Gastrocnemius medialis (tissue), 4 donors: ENCODE results near the gene TMEM132A. TPM values are rescaled to one million over a fixed set of nuclear protein-coding genes. Genes with fewer than 3 reads are reported as not detected.

Experiments
- ATAC-seq, 2 donors: fragments of 150-250 bp; one replicate each; pipeline ENCODE4 v1.9.1; 2016
- DNase-seq, 2 donors: peaks; one replicate each; pipeline ENCODE4 v3.0.0-alpha.2; 2019
- H3K27ac ChIP-seq, 4 donors: fragments of 200-600 bp; sonication (generic); 1 replicate in 1 of 4; 2 replicates in 3 of 4; pipeline ENCODE4 v1.5.1; 2016 to 2018; ENCODE audit warnings: mild to moderate bottlenecking in 2 of 4, moderate library complexity in 1 of 4
- H3K27me3 ChIP-seq, 3 donors: fragments of 200-600 bp; sonication (generic) in 2 of 3; 1 replicate in 1 of 3; 2 replicates in 2 of 3; pipeline versions ENCODE4 v1.5.1 to v1.6.0; 2016 to 2019; ENCODE audit warnings: mild to moderate bottlenecking in 1 of 3, moderate library complexity in 1 of 3
- H3K36me3 ChIP-seq, 2 donors: fragments of 200-600 bp; sonication (generic) in 1 of 2; one replicate each; pipeline ENCODE4 v1.5.1; 2017 to 2018
- H3K4me1 ChIP-seq, 2 donors: fragments of 200-600 bp; sonication (generic) in 1 of 2; one replicate each; pipeline ENCODE4 v1.5.1; 2016 to 2017; ENCODE audit warnings: mild to moderate bottlenecking in 2 of 2
- H3K4me3 ChIP-seq, 4 donors: fragments of 200-600 bp; sonication (generic) in 3 of 4; 1 replicate in 1 of 4; 2 replicates in 3 of 4; pipeline ENCODE4 v1.5.1; 2016 to 2019; ENCODE audit warnings: mild to moderate bottlenecking in 2 of 4
- H3K9me3 ChIP-seq, 3 donors: fragments of 200-600 bp; sonication (generic) in 2 of 3; 1 replicate in 1 of 3; 2 replicates in 2 of 3; pipeline ENCODE4 v1.5.1; 2016 to 2019
- CTCF ChIP-seq, 5 experiments: fragments of 450-650 bp in 3 of 5; fragments of 200-600 bp in 2 of 5; sonication (generic) in 2 of 5; IDR thresholded peaks in 4 of 5; conservative IDR thresholded peaks in 1 of 5; 1 replicate in 4 of 5; 2 replicates in 1 of 5; pipeline ENCODE4 v1.5.1; 2016 to 2019; ENCODE audit warnings: antibody characterized with exemption in 5 of 5, mild to moderate bottlenecking in 3 of 5, moderate library complexity in 3 of 5
- POLR2A ChIP-seq, 2 donors: fragments of 450-650 bp; IDR thresholded peaks; one replicate each; pipeline ENCODE4 v1.6.1; 2017; ENCODE audit warnings: antibody characterized with exemption in 2 of 2, mild to moderate bottlenecking in 2 of 2, moderate library complexity in 2 of 2
- in situ Hi-C, 4 donors: fragments of 200-750 bp; cut with MboI; loops; one replicate each; pipeline versions ENCODE4 v1.15.0 to v1.8.0; 2017; ENCODE audit warnings: low sequenced_read_pairs in 4 of 4
- intact Hi-C: fragments of 100-400 bp; cut with DNase I; formaldehyde crosslinking; loops from one replicate; pipeline ENCODE4 v1.15.1; 2023; ENCODE audit warnings: low total_unique reads
- total RNA-seq, 4 donors: library from RNA; depleted of rRNA; stranded (reverse); fragments of >200 nt; gene quantifications; one replicate each; pipeline versions ENCODE4 v1.1.0 to v1.2.3, GENCODE V29; 2016

TMEM132A gene
- total RNA-seq, 4 donors from 2014 or later, result 2.5 to 3.7 (median 3.1) TPM

GRCh38 chr11:60928563-60929001 lies 4.3 kb downstream of the TMEM132A start:
- peaks cover 6 to 16% of the 10 kb centered on the region in 2 donors for H3K4me1 ChIP-seq
- no peaks in the 10 kb centered on the region for H3K9me3 ChIP-seq
- DNase-seq, result peak in 1 of 2 donors; percentile 10
- H3K27ac ChIP-seq, result no peak overlapping the region
- in situ Hi-C loops (no loop called here), intact Hi-C loops (no loop called here)
- ATAC-seq, result no peak
- H3K36me3 ChIP-seq, result no peaks in the 10 kb centered on the region
- TF ChIP-seq CTCF (IDR thresholded peaks at IDR 0.05 in 4 of 5, conservative IDR thresholded peaks at IDR 0.05 in 1 of 5) (no peak), POLR2A (IDR thresholded peaks at IDR 0.05) (no peak)
- H3K27me3 ChIP-seq, result peaks cover 10 to 29% (median 21%) of the 10 kb centered on the region in 3 donors
- H3K4me3 ChIP-seq, result no peak overlapping the region

- DNase-seq (no peak), ATAC-seq (no peak)
- no peak overlapping the region for H3K27ac ChIP-seq
- intact Hi-C loops (no loop called here), in situ Hi-C loops (no loop called here)
- H3K4me3 ChIP-seq, result no peak overlapping the region
- H3K9me3 ChIP-seq, result no peaks in the 10 kb centered on the region
- H3K4me1 ChIP-seq, result peaks cover 0 to 7% of the 10 kb centered on the region in 2 donors
- H3K36me3 ChIP-seq, result no peaks in the 10 kb centered on the region
- peaks cover 10 to 26% (median 18%) of the 10 kb centered on the region in 3 donors for H3K27me3 ChIP-seq
- no peak for TF ChIP-seq CTCF (IDR thresholded peaks at IDR 0.05 in 4 of 5, conservative IDR thresholded peaks at IDR 0.05 in 1 of 5)
- no peak for TF ChIP-seq POLR2A (IDR thresholded peaks at IDR 0.05)
Observed at GRCh38 chr11:60929764-60930163, 5.5 kb downstream of the TMEM132A start.

- Histone ChIP-seq H3K4me3 (no peak overlapping the region), H3K27ac (no peak overlapping the region), H3K9me3 (no peaks in the 10 kb centered on the region), H3K36me3 (no peaks in the 10 kb centered on the region), H3K4me1 (peaks cover 0 to 1% of the 10 kb centered on the region in 2 donors), H3K27me3 (peaks cover 10 to 19% (median 12%) of the 10 kb centered on the region in 3 donors)
- no peak for DNase-seq
- no peak for ATAC-seq
- no peak for TF ChIP-seq POLR2A (IDR thresholded peaks at IDR 0.05)
- no peak for TF ChIP-seq CTCF (IDR thresholded peaks at IDR 0.05 in 4 of 5, conservative IDR thresholded peaks at IDR 0.05 in 1 of 5)
- in situ Hi-C loops (no loop called here), intact Hi-C loops (no loop called here)
Observed at GRCh38 chr11:60930394-60930793, 6.1 kb downstream of the TMEM132A start.

- Histone ChIP-seq H3K27me3 (peaks cover 0 to 6% (median 3%) of the 10 kb centered on the region in 3 donors), H3K36me3 (no peaks in the 10 kb centered on the region), H3K27ac (no peak overlapping the region), H3K9me3 (no peaks in the 10 kb centered on the region), H3K4me3 (no peak overlapping the region), H3K4me1 (no peaks in the 10 kb centered on the region)
- no peak for ATAC-seq
- in situ Hi-C loops (no loop called here), intact Hi-C loops (no loop called here)
- DNase-seq, result no peak
- TF ChIP-seq POLR2A (IDR thresholded peaks at IDR 0.05) (no peak), CTCF (IDR thresholded peaks at IDR 0.05 in 4 of 5, conservative IDR thresholded peaks at IDR 0.05 in 1 of 5) (no peak)
Observed at GRCh38 chr11:60931917-60932316, 7.7 kb downstream of the TMEM132A start.
